Skeletal muscle cell (primary cell): Measurements from ENCODE around the gene FAM107B.

Experiments
- DNase-seq: peaks from one replicate; pipeline ENCODE4 v3.0.0-alpha.2; 2010; ENCODE audit warnings: low read depth
- H3K4me3 ChIP-seq: 2 replicates; pipeline ENCODE4 v1.5.1; 2011; ENCODE audit warnings: low read depth, mild to moderate bottlenecking, control low read depth, low read length, moderate library complexity

Gene FAM107B

GRCh38 chr10:14554091-14554490 is 220.6 kb downstream of the FAM107B start:
- no peak for DNase-seq
- no peak overlapping the region for H3K4me3 ChIP-seq

- no peak for DNase-seq
- no peak overlapping the region for H3K4me3 ChIP-seq
Observed at GRCh38 chr10:14553448-14553847, 221.2 kb downstream of the FAM107B start.

- DNase-seq, result no peak
- H3K4me3 ChIP-seq, result no peak overlapping the region
Observed at GRCh38 chr10:14552015-14552414, 222.7 kb downstream of the FAM107B start.

GRCh38 chr10:14550471-14550981 is 224.2 kb downstream of the FAM107B start:
- H3K4me3 ChIP-seq, result no peak overlapping the region
- no peak for DNase-seq

GRCh38 chr10:14549496-14549895 is 225.2 kb downstream of the FAM107B start:
- H3K4me3 ChIP-seq, result no peak overlapping the region
- no peak for DNase-seq

GRCh38 chr10:14548970-14549369 is 225.7 kb downstream of the FAM107B start:
- DNase-seq, result no peak

GRCh38 chr10:14548474-14548873 is 226.2 kb downstream of the FAM107B start:
- no peak for DNase-seq
- no peak overlapping the region for H3K4me3 ChIP-seq

More at GRCh38 chr10:14548970-14549369, 225.7 kb downstream of the FAM107B start:
- no peak overlapping the region for H3K4me3 ChIP-seq

GRCh38 chr10:14547816-14548215 is 226.9 kb downstream of the FAM107B start:
- no peak overlapping the region for H3K4me3 ChIP-seq
- DNase-seq, result no peak

GRCh38 chr10:14545827-14546226 is 228.9 kb downstream of the FAM107B start:
- no peak for DNase-seq
- no peak overlapping the region for H3K4me3 ChIP-seq

- no peak for DNase-seq
- H3K4me3 ChIP-seq, result no peak overlapping the region
Observed at GRCh38 chr10:14543904-14544210, 230.8 kb downstream of the FAM107B start.

GRCh38 chr10:14543046-14543903 is 231.4 kb downstream of the FAM107B start:
- no peak for DNase-seq
- no peak overlapping the region for H3K4me3 ChIP-seq

- DNase-seq, result no peak
- no peak overlapping the region for H3K4me3 ChIP-seq
Observed at GRCh38 chr10:14541379-14541778, 233.3 kb downstream of the FAM107B start.

- DNase-seq, result no peak
Observed at GRCh38 chr10:14540611-14541010, 234.1 kb downstream of the FAM107B start.

GRCh38 chr10:14540062-14540461 is 234.6 kb downstream of the FAM107B start:
- H3K4me3 ChIP-seq, result no peak overlapping the region
- DNase-seq, result no peak

More at GRCh38 chr10:14540611-14541010, 234.1 kb downstream of the FAM107B start:
- no peak overlapping the region for H3K4me3 ChIP-seq

GRCh38 chr10:14539176-14539575 is 235.5 kb downstream of the FAM107B start:
- H3K4me3 ChIP-seq, result no peak overlapping the region
- DNase-seq, result no peak

- H3K4me3 ChIP-seq, result no peak overlapping the region
- no peak for DNase-seq
Observed at GRCh38 chr10:14536241-14537213, 238.2 kb downstream of the FAM107B start.

GRCh38 chr10:14535457-14536130 is 239.1 kb downstream of the FAM107B start:
- DNase-seq, result no peak
- no peak overlapping the region for H3K4me3 ChIP-seq

GRCh38 chr10:14534152-14534551 is 240.5 kb downstream of the FAM107B start:
- no peak overlapping the region for H3K4me3 ChIP-seq
- no peak for DNase-seq

GRCh38 chr10:14533295-14533694 is 241.4 kb downstream of the FAM107B start:
- H3K4me3 ChIP-seq, result no peak overlapping the region
- no peak for DNase-seq
